ENCODE data around the gene TINCR.

- TF ChIP-seq CTCF (conservative IDR thresholded peaks at IDR 0.05) (no peak), EZH2 (IDR thresholded peaks at IDR 0.05; ENCODE audit: low read depth) (no peak)
Measured at GRCh38 chr19:5594521-5594950, 26.8 kb upstream of the TINCR start.

Measured in PC-9 (cell line).